DND-41 (cell line): ENCODE results near the gene CDHR3.

Source experiments
- CTCF ChIP-seq: IDR thresholded peaks from 2 replicates; pipeline ENCODE4 v1.5.1; 2012; ENCODE audit warnings: borderline replicate concordance, low read length, moderate library complexity, mild to moderate bottlenecking; ENCODE audit not compliant: poor library complexity, severe bottlenecking; ENCODE audit errors: extremely low read depth
- EZH2 ChIP-seq: IDR thresholded peaks from 3 replicates; pipeline ENCODE4 v1.6.1; 2012; ENCODE audit warnings: borderline replicate concordance, low read depth, mild to moderate bottlenecking, moderate library complexity, low read length, inconsistent platforms; ENCODE audit not compliant: severe bottlenecking

- TF ChIP-seq EZH2 = no peak
- TF ChIP-seq CTCF = no peak
Measured at GRCh38 chr7:105975770-105976417, 12.8 kb downstream of the CDHR3 start.
